Right lobe of liver (tissue), 4 donors: ENCODE results near the gene DLX3.

Experiments used
- POLR2A ChIP-seq: fragments of 450-650 bp; IDR thresholded peaks from one replicate; pipeline ENCODE4 v1.6.1; 2017; ENCODE audit warnings: antibody characterized with exemption, mild to moderate bottlenecking
- TF ChIP-seq, protein P1 (sequence below), 4 donors: fragments of 200-600 bp in 3 of 4; fragments of 450-650 bp in 1 of 4; IDR thresholded peaks; one replicate each; pipeline versions ENCODE4 v1.5.1 to v1.8.0; 2016 to 2022; ENCODE audit warnings: antibody characterized with exemption in 4 of 4, mild to moderate bottlenecking in 2 of 4
- donor health status: DM: no; HTN: no; CAD: no.
- donor health status: DM: no; HTN: no; CAD: no.
- donor health status: DM: no; HTN: yes; CAD: no.

DNA sequence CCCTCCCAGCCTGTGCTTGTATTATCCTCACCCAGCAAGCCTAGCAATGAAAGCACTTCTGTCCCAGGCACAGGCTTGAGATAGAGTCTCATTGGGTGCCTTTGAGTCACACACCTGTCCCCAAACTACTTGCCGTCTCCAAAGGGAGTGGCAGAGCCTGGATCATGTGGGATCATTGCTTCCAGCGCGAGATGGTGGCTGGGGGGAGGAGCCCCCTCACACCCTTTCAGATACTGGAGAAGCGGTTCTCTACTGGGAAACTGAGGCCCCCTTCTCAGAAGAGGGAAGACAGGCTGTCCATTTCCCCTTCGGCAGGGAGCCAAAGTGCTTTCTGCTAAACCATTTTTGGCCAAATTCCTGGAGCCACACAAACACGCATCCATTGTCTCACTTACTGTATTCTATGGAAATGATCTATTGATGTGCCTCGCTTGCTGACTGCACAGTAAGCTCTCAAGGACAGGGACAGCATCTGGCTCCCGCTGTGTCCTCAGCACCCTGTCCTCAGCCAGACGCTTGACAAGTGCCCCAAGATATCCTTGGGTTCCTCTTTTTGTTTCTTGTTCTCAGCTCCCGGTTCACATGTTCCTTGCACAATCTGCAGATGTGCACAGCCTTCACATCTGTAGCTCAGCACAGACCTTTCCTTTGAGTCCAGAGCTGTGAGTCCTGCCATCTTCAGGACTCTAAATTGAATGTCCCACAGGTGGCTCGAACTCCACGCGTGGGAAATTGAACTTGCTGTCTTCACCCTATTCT is 26.0 kb upstream of the DLX3 start:
- TF ChIP-seq, protein P1, sequence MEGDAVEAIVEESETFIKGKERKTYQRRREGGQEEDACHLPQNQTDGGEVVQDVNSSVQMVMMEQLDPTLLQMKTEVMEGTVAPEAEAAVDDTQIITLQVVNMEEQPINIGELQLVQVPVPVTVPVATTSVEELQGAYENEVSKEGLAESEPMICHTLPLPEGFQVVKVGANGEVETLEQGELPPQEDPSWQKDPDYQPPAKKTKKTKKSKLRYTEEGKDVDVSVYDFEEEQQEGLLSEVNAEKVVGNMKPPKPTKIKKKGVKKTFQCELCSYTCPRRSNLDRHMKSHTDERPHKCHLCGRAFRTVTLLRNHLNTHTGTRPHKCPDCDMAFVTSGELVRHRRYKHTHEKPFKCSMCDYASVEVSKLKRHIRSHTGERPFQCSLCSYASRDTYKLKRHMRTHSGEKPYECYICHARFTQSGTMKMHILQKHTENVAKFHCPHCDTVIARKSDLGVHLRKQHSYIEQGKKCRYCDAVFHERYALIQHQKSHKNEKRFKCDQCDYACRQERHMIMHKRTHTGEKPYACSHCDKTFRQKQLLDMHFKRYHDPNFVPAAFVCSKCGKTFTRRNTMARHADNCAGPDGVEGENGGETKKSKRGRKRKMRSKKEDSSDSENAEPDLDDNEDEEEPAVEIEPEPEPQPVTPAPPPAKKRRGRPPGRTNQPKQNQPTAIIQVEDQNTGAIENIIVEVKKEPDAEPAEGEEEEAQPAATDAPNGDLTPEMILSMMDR (IDR thresholded peaks at IDR 0.05) = no peak
- TF ChIP-seq POLR2A = no peak
